Mesendoderm (in vitro differentiated cells): ENCODE data around the gene RAVER1.
A peak's percentile ranks its signal among the peaks of the same experiment; 100 is the strongest.

Experiments
- DNase-seq: peaks from one replicate; pipeline ENCODE4 v3.0.0; 2013
- H2AK5ac ChIP-seq: 2 replicates; pipeline ENCODE4 v1.6.1; 2013; ENCODE audit warnings: low read length, inconsistent platforms
- H2BK120ac ChIP-seq: 2 replicates; pipeline ENCODE4 v1.6.1; 2013; ENCODE audit warnings: low read depth, mild to moderate bottlenecking, low read length, moderate library complexity, mixed read lengths
- H2BK15ac ChIP-seq: replicated peaks from 2 replicates; pipeline ENCODE4 v1.6.1; 2013; ENCODE audit warnings: low read depth, mild to moderate bottlenecking, moderate library complexity
- H2BK5ac ChIP-seq: 2 replicates; pipeline ENCODE4 v1.6.1; 2013; ENCODE audit warnings: low read length, inconsistent platforms
- H3K18ac ChIP-seq: 2 replicates; pipeline ENCODE4 v1.6.1; 2013; ENCODE audit warnings: mild to moderate bottlenecking, low read length, mixed read lengths
- H3K23ac ChIP-seq: one replicate; pipeline ENCODE4 v1.6.1; 2013; ENCODE audit warnings: low read length
- H3K27ac ChIP-seq: 2 replicates; pipeline ENCODE4 v1.5.1; 2013; ENCODE audit warnings: low read depth, mild to moderate bottlenecking, inconsistent platforms, low read length, moderate library complexity
- H3K27me3 ChIP-seq: 2 replicates; pipeline ENCODE4 v1.6.1; 2013; ENCODE audit warnings: low read length, control low read depth, mild to moderate bottlenecking, inconsistent platforms; ENCODE audit not compliant: insufficient read depth, poor library complexity
- H3K36me3 ChIP-seq: 2 replicates; pipeline ENCODE4 v1.6.1; 2013; ENCODE audit warnings: low read length, inconsistent platforms; ENCODE audit not compliant: control insufficient read depth, insufficient read depth
- H3K4ac ChIP-seq: one replicate; pipeline ENCODE4 v1.6.1; 2013; ENCODE audit warnings: low read depth, mild to moderate bottlenecking, low read length, moderate library complexity
- H3K4me1 ChIP-seq: 2 replicates; pipeline ENCODE4 v1.6.1; 2013; ENCODE audit warnings: low read depth, low read length, inconsistent platforms; ENCODE audit not compliant: control insufficient read depth
- H3K4me2 ChIP-seq: 2 replicates; pipeline ENCODE4 v1.6.1; 2013; ENCODE audit warnings: low read length
- H3K4me3 ChIP-seq: 2 replicates; pipeline ENCODE4 v1.5.1; 2013; ENCODE audit warnings: mild to moderate bottlenecking, low read length
- H3K56ac ChIP-seq: one replicate; pipeline ENCODE4 v1.6.1; 2013; ENCODE audit warnings: low read length
- H3K79me1 ChIP-seq: 2 replicates; pipeline ENCODE4 v1.6.1; 2013; ENCODE audit warnings: low read length, inconsistent platforms
- H3K79me2 ChIP-seq: 2 replicates; pipeline ENCODE4 v1.6.1; 2013; ENCODE audit warnings: mild to moderate bottlenecking, low read length; ENCODE audit not compliant: control insufficient read depth, insufficient read depth
- H3K9ac ChIP-seq: 2 replicates; pipeline ENCODE4 v1.6.1; 2013; ENCODE audit warnings: low read length, inconsistent platforms
- H4K5ac ChIP-seq: one replicate; pipeline ENCODE4 v1.6.1; 2013; ENCODE audit warnings: low read length
- H4K8ac ChIP-seq: one replicate; pipeline ENCODE4 v1.6.1; 2013; ENCODE audit warnings: low read depth, mild to moderate bottlenecking, control low read depth, low read length, moderate library complexity
- WGBS: extraction: QIAGEN DNeasy Blood & Tissue Kit; methylation state at CpG from one replicate; pipeline ENCODE4 v1.1.7; 2013; ENCODE audit warnings: low lambda C conversion rate, missing lambda C conversion rate; ENCODE audit not compliant: insufficient coverage; ENCODE audit errors: extremely low coverage; 5-methylcytosine and 5-hydroxymethylcytosine counted together

RAVER1 gene

DNA sequence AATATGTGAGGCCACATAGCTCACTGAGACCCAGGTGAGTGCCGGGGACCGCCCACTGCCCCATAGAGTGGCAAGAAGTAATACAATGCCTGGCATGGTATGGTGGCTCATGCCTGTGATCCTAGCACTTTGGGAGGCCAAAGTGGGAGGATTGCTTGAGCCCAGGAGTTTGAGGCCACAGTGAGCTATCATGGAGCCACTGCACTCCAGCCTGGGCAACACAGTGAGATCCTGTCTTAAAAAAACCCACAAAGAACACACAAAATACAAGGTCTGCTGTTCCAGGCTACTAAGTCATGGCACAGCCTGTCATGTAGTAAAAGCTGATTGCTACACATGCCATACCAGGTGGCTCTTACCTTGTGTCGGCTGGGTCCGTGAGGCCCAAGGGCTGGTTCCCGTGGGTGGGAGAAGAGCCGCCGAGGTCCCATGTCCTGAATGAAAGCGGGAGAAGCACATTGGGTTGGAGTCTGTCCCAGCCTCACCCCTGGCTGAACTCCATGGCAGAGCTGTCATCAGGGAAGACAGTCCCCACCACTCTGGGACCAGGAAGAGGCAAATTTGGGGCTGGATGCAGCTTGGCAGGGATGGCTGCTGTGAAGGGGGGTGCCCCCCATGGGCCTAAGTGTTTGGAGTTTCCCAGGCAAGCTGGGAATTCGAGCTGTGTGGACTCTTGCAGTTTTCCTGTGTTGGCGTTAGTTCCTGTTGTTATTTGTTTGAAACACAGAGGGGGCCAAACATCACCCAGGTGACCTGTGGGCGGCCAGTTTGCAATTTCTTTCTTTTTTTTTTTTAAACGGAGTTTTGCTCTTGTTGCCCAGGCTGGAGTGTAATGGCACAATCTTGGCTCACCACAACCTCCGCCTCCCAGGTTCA lies 14.3 kb downstream of the RAVER1 start:
- Histone ChIP-seq H3K23ac (no peak overlapping the region), H3K9ac (no peak overlapping the region), H4K5ac (no peak overlapping the region), H3K4ac (no peak overlapping the region), H3K56ac (no peak overlapping the region), H3K79me1 (no peaks in the 10 kb centered on the region), H2BK5ac (no peak overlapping the region), H3K4me2 (no peak overlapping the region), H3K18ac (no peak overlapping the region), H2AK5ac (no peak overlapping the region), H3K79me2 (no peaks in the 10 kb centered on the region), H3K27ac (no peak overlapping the region), H2BK120ac (no peak overlapping the region), H2BK15ac (no peak overlapping the region), H3K36me3 (peaks cover 11% of the 10 kb centered on the region), H3K27me3 (no peaks in the 10 kb centered on the region), H4K8ac (no peak overlapping the region), H3K4me1 (no peaks in the 10 kb centered on the region), H3K4me3 (no peak overlapping the region)
- no CpG with 5 or more reads among the region's 13 CpGs for WGBS
- no peak for DNase-seq

GRCh38 chr19:10317857-10318462 lies 15.4 kb downstream of the RAVER1 start:
- Histone ChIP-seq H3K36me3 (peaks cover 11% of the 10 kb centered on the region), H2AK5ac (no peak overlapping the region), H3K56ac (no peak overlapping the region), H3K18ac (no peak overlapping the region), H4K5ac (no peak overlapping the region), H3K27ac (no peak overlapping the region), H2BK15ac (no peak overlapping the region), H3K4me3 (no peak overlapping the region), H3K23ac (no peak overlapping the region), H3K4me2 (no peak overlapping the region), H3K9ac (no peak overlapping the region), H3K27me3 (no peaks in the 10 kb centered on the region), H3K4me1 (no peaks in the 10 kb centered on the region), H2BK5ac (no peak overlapping the region), H3K79me1 (no peaks in the 10 kb centered on the region), H4K8ac (no peak overlapping the region), H3K4ac (no peak overlapping the region), H2BK120ac (no peak overlapping the region), H3K79me2 (no peaks in the 10 kb centered on the region)
- no peak for DNase-seq
- WGBS = no CpG with 5 or more reads among the region's 15 CpGs

GRCh38 chr19:10317045-10317856 lies 16.1 kb downstream of the RAVER1 start:
- Histone ChIP-seq H2BK5ac (no peak overlapping the region), H3K4me1 (no peaks in the 10 kb centered on the region), H3K4me2 (no peak overlapping the region), H4K8ac (no peak overlapping the region), H3K79me1 (no peaks in the 10 kb centered on the region), H3K4me3 (no peak overlapping the region), H3K4ac (no peak overlapping the region), H3K18ac (no peak overlapping the region), H3K79me2 (no peaks in the 10 kb centered on the region), H3K56ac (no peak overlapping the region), H4K5ac (no peak overlapping the region), H2AK5ac (no peak overlapping the region), H2BK15ac (no peak overlapping the region), H2BK120ac (no peak overlapping the region), H3K27ac (no peak overlapping the region), H3K23ac (no peak overlapping the region), H3K9ac (no peak overlapping the region), H3K36me3 (peaks cover 11% of the 10 kb centered on the region), H3K27me3 (no peaks in the 10 kb centered on the region)
- DNase-seq = no peak
- no CpG with 5 or more reads among the region's 29 CpGs for WGBS

- Histone ChIP-seq H3K79me1 (no peaks in the 10 kb centered on the region), H3K56ac (peak overlapping the region; percentile 57), H3K79me2 (no peaks in the 10 kb centered on the region), H4K5ac (no peak overlapping the region), H2BK120ac (no peak overlapping the region), H3K4me3 (no peak overlapping the region), H3K9ac (peak overlapping the region; percentile 55), H3K23ac (no peak overlapping the region), H3K36me3 (peaks cover 6% of the 10 kb centered on the region), H2BK15ac (no peak overlapping the region), H3K27me3 (no peaks in the 10 kb centered on the region), H4K8ac (no peak overlapping the region), H3K4me2 (no peak overlapping the region), H2BK5ac (no peak overlapping the region), H3K4me1 (no peaks in the 10 kb centered on the region), H3K4ac (no peak overlapping the region), H3K18ac (no peak overlapping the region), H2AK5ac (no peak overlapping the region), H3K27ac (no peak overlapping the region)
- WGBS = no CpG with 5 or more reads among the region's 19 CpGs
- no peak for DNase-seq
Measured at GRCh38 chr19:10316229-10317044, 16.9 kb downstream of the RAVER1 start.

GRCh38 chr19:10315335-10316214 lies 17.8 kb downstream of the RAVER1 start, which contains the start of gene FDX2:
TSS of gene FDX2 (minus strand) at chr19:10316015. CDS start at chr19:10315996, 19 bp downstream.
- H4K8ac ChIP-seq = no peak within 1 kb of the TSS
- peak within 1 kb of the TSS; percentile 90 for H3K56ac ChIP-seq
- no peak within 1 kb of the TSS for H2BK15ac ChIP-seq
- no peak within 1 kb of the TSS for H2BK5ac ChIP-seq
- DNase-seq = peak; percentile 91
- H3K9ac ChIP-seq = peak within 1 kb of the TSS; percentile 76
- H3K27me3 ChIP-seq = no peaks in the 10 kb centered on the region
- no peak within 1 kb of the TSS for H4K5ac ChIP-seq
- no peak within 1 kb of the TSS for H2AK5ac ChIP-seq
- WGBS = no CpG with 5 or more reads among the region's 55 CpGs
- H3K27ac ChIP-seq = no peak within 1 kb of the TSS
- no peaks in the 10 kb centered on the region for H3K79me1 ChIP-seq
- peak within 1 kb of the TSS; percentile 6 for H3K4ac ChIP-seq
- no peak within 1 kb of the TSS for H2BK120ac ChIP-seq
- H3K36me3 ChIP-seq = peaks cover 6% of the 10 kb centered on the region
- H3K4me2 ChIP-seq = peak within 1 kb of the TSS; percentile 88
- no peaks in the 10 kb centered on the region for H3K79me2 ChIP-seq
- H3K4me1 ChIP-seq = no peaks in the 10 kb centered on the region
- H3K18ac ChIP-seq = peak within 1 kb of the TSS; percentile 52
- no peak within 1 kb of the TSS for H3K23ac ChIP-seq
- peak within 1 kb of the TSS; percentile 79 for H3K4me3 ChIP-seq
